Lung (tissue), 12 donors: ENCODE data around the gene IL13. TPM values are rescaled to one million over a fixed set of nuclear protein-coding genes. Genes with fewer than 3 reads are reported as not detected.

Source experiments
- ATAC-seq: fragments of 200-7000 bp; cut with Tn5 transposase; one replicate; pipeline ENCODE4 v1.9.1; 2020; ENCODE audit warnings: moderate number of reproducible peaks; ENCODE audit not compliant: insufficient read depth, low FRiP score
- DNase-seq, 3 donors: peaks; one replicate each; pipeline ENCODE4 v3.0.0-alpha.2; 2013 to 2017
- H3K27ac ChIP-seq, 2 donors: one replicate each; pipeline ENCODE4 v1.5.1; 2013; ENCODE audit warnings: mild to moderate bottlenecking in 2 of 2, moderate library complexity in 2 of 2, control low read depth in 1 of 2, inconsistent platforms in 1 of 2, low read depth in 1 of 2, low read length in 1 of 2
- H3K27me3 ChIP-seq, 3 donors: one replicate each; pipeline ENCODE4 v1.5.1; 2013; ENCODE audit warnings: low read length in 2 of 3; ENCODE audit not compliant: control insufficient read depth in 3 of 3, insufficient read depth in 3 of 3
- H3K36me3 ChIP-seq, 4 donors: one replicate each; pipeline ENCODE4 v1.5.1; 2013; ENCODE audit warnings: low read length in 4 of 4, mild to moderate bottlenecking in 1 of 4, moderate library complexity in 1 of 4; ENCODE audit not compliant: control insufficient read depth in 4 of 4, insufficient read depth in 4 of 4
- H3K4me1 ChIP-seq, 5 donors: one replicate each; pipeline ENCODE4 v1.5.1; 2013; ENCODE audit warnings: low read length in 5 of 5, mild to moderate bottlenecking in 2 of 5, moderate library complexity in 1 of 5; ENCODE audit not compliant: control insufficient read depth in 5 of 5, insufficient read depth in 5 of 5
- H3K4me3 ChIP-seq: one replicate; pipeline ENCODE4 v1.5.1; 2013; ENCODE audit warnings: mild to moderate bottlenecking, control low read depth, moderate library complexity
- H3K9ac ChIP-seq, 2 donors: one replicate each; pipeline ENCODE4 v1.5.1; 2013; ENCODE audit warnings: low read length in 2 of 2, control low read depth in 1 of 2; ENCODE audit not compliant: insufficient read depth in 1 of 2
- H3K9me3 ChIP-seq, 4 donors: one replicate each; pipeline ENCODE4 v1.5.1; 2013; ENCODE audit warnings: low read length in 3 of 4, mild to moderate bottlenecking in 1 of 4, moderate library complexity in 1 of 4; ENCODE audit not compliant: control insufficient read depth in 4 of 4, insufficient read depth in 3 of 4
- WGBS, 2 donors: extraction: QIAGEN DNeasy Blood & Tissue Kit; methylation state at CpG; one replicate each; pipeline ENCODE4 v1.1.7; 2013; 5-methylcytosine and 5-hydroxymethylcytosine counted together
- polyA plus RNA-seq, 2 donors: library from polyadenylated mRNA; stranded (reverse); fragments of 200-250 nt; gene quantifications; one replicate each; pipeline ENCODE4 v1.2.1, GENCODE V29; 2013
- total RNA-seq, 2 donors: library from RNA; depleted of rRNA in 1 of 2; stranded (reverse); fragments of >200 nt in 1 of 2; gene quantifications; one replicate each; pipeline ENCODE4 v1.2.1, GENCODE V29; 2014 to 2021
- TF ChIP-seq, protein P1 (sequence below): IDR thresholded peaks from 2 replicates; pipeline ENCODE4 v1.5.1; 2012; ENCODE audit warnings: mild to moderate bottlenecking; ENCODE audit errors: control extremely low read depth, extremely low read depth
- donor health status: control.
- donor health status: control.
- donor health status: Bipolar disorder and iron deficiency.
- donor health status: healthy.
- donor health status: DM: yes; HTN: yes; CAD: no.

The IL13 gene
- total and polyA plus RNA-seq, 4 donors: 0.14 TPM; not detected in 3

DNA sequence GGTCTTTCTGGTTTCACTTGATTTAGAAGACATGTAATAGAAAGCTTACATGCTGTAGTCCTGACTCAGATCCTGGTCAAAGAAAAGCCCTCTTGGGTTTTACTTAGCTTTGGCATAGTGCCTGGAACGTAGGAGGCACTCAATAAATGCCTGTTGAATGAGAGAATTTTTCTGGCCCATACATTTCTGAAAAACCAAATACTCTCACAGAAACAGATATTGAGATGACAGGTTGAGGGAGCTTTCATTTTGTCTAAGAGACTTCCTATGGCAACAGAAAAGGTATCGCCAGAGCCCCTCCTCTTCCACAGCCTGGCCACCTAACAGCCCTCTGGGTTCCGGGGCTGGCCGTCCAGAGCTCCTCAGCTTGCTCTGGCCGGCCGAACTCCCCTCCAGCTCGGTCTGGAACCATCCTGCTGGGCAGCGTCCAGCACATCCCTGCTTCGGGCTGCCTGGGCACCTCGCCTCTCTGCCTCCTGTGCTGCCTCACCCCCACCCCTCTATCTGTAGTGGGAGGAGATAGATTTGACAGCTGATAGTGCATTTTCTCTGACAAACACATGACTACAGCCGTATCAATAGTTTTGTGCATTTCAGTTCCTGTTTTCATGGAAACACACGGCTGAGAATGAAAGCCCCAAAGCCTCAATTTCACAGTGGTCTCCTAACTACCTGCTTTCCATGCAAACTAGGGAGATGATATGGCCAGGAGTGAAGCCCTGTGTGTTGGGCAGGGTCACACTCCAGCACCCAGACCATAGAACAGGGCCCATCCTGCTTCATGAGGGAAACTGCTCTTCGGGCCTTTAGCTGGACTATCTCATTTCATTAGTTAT lies 16.9 kb downstream of the IL13 start:
- no peaks in the 10 kb centered on the region for H3K9me3 ChIP-seq
- DNase-seq: peak; percentile 37 to 81 (median 64)
- peaks cover 0 to 2% (median 0%) of the 10 kb centered on the region in 5 donors for H3K4me1 ChIP-seq
- TF ChIP-seq, protein P1, sequence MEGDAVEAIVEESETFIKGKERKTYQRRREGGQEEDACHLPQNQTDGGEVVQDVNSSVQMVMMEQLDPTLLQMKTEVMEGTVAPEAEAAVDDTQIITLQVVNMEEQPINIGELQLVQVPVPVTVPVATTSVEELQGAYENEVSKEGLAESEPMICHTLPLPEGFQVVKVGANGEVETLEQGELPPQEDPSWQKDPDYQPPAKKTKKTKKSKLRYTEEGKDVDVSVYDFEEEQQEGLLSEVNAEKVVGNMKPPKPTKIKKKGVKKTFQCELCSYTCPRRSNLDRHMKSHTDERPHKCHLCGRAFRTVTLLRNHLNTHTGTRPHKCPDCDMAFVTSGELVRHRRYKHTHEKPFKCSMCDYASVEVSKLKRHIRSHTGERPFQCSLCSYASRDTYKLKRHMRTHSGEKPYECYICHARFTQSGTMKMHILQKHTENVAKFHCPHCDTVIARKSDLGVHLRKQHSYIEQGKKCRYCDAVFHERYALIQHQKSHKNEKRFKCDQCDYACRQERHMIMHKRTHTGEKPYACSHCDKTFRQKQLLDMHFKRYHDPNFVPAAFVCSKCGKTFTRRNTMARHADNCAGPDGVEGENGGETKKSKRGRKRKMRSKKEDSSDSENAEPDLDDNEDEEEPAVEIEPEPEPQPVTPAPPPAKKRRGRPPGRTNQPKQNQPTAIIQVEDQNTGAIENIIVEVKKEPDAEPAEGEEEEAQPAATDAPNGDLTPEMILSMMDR: no peak
- no peaks in the 10 kb centered on the region for H3K27me3 ChIP-seq
- peak; percentile 43 for ATAC-seq
- 65 to 82% methylated on average over 13 of the region's 13 CpGs for WGBS, 2 donors
- H3K36me3 ChIP-seq: no peaks in the 10 kb centered on the region
- H3K27ac ChIP-seq: peak overlapping the region in 1 of 2 donors; percentile 74
- no peak overlapping the region for H3K9ac ChIP-seq
- H3K4me3 ChIP-seq: no peak overlapping the region

DNA sequence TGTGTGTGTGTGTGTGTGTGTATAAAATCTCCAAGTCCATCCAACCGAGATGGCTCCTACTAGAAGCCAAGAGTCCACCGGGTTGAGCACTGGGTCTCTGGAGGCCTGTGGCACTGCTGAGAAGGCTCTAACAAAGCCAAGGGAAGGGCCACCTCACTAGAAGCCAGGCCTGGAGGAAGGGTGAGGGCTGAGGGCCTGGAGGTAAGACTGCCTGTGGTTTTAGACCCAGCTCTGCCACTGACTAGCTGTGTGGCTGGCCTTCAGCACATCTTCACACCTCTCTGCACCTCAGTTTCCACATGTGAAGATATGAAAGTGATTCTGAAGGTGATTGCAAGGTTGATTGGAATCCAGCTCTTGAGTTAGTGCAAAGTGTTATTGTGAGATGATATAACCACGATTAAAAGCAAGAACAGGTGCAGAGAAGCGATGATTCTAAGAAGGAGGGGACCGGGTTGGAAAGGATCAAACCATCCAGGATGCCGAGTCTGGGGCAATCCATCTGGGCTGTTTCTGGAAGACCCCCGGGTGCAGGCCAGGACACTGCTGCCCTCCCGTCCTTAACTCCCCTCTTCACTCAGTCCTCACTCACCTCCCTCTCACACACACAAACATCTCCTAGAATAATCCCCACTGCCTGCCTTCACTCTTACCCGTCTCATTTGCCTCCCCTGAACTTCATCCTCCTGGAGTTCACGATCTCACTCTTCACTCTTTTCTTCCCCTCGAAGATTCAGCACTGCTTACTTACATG lies 18.1 kb downstream of the IL13 start:
- H3K27ac ChIP-seq: peak overlapping the region in 1 of 2 donors; percentile 49
- WGBS, 2 donors: 94 to 96% methylated on average over 11 of the region's 11 CpGs
- H3K27me3 ChIP-seq: no peaks in the 10 kb centered on the region
- no peak overlapping the region for H3K4me3 ChIP-seq
- TF ChIP-seq, protein P1: no peak
- no peak overlapping the region for H3K9ac ChIP-seq
- no peaks in the 10 kb centered on the region for H3K36me3 ChIP-seq
- DNase-seq (no peak), ATAC-seq (no peak)
- H3K4me1 ChIP-seq: peaks cover 0 to 2% (median 0%) of the 10 kb centered on the region in 5 donors
- H3K9me3 ChIP-seq: no peaks in the 10 kb centered on the region

DNA sequence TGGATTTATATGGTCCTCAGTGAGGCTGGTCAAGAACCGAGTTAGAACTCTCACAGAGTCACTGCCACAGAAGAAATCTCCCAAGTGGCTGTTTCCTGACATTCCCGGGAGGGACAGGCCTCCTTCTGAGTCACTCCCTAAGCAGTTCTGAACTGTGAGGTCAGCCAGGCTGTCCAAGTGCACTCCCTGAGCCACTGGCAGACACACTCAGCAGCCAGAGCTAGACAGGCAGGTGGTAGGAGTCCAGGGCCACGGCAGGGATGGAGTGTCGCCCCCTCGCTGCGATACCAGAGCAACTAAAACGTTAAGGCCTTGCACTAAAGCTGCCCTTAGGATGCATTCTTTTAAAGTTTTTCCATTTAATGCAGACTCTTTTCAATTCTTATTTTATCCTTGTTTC lies 19.2 kb downstream of the IL13 start:
- ATAC-seq (peak; percentile 84), DNase-seq (peak in 2 of 3 donors; percentile 14 to 41)
- H3K4me1 ChIP-seq: peaks cover 0 to 2% (median 0%) of the 10 kb centered on the region in 5 donors
- no peak overlapping the region for H3K4me3 ChIP-seq
- no peaks in the 10 kb centered on the region for H3K27me3 ChIP-seq
- no peak overlapping the region for H3K9ac ChIP-seq
- no peaks in the 10 kb centered on the region for H3K9me3 ChIP-seq
- H3K27ac ChIP-seq: no peak overlapping the region
- TF ChIP-seq, protein P1: no peak
- H3K36me3 ChIP-seq: no peaks in the 10 kb centered on the region
- WGBS, 2 donors: 57 to 73% methylated on average over 7 of the region's 7 CpGs
